HCT116 (cell line): Measurements from ENCODE around the gene PARVA.

Experiments used
- CEBPB ChIP-seq: IDR thresholded peaks from 2 replicates; pipeline ENCODE4 v1.6.1; 2012; ENCODE audit warnings: low read depth
- EGR1 ChIP-seq: IDR thresholded peaks from 2 replicates; pipeline ENCODE4 v1.6.1; 2012; ENCODE audit warnings: low read depth
- EZH2 ChIP-seq: fragments of 200-600 bp; sonication (generic); IDR thresholded peaks from 2 replicates; pipeline ENCODE4 v1.6.1; 2017; ENCODE audit warnings: antibody characterized with exemption, mixed run types
- EZH2phosphoT487 ChIP-seq: fragments of 200-600 bp; IDR thresholded peaks from 2 replicates; pipeline ENCODE4 v1.6.1; 2018; ENCODE audit warnings: antibody characterized with exemption, borderline replicate concordance
- POLR2A ChIP-seq: IDR thresholded peaks from 2 replicates; pipeline ENCODE4 v1.7.0; 2011; ENCODE audit warnings: borderline replicate concordance; ENCODE audit not compliant: insufficient read depth, insufficient read length; ENCODE audit errors: extremely low read depth
- RAD21 ChIP-seq: IDR thresholded peaks from 2 replicates; pipeline ENCODE4 v1.6.1; 2012; ENCODE audit warnings: low read depth, mild to moderate bottlenecking
- SRF ChIP-seq: IDR thresholded peaks from 2 replicates; pipeline ENCODE4 v1.6.1; 2012; ENCODE audit warnings: low read depth
- TCF7L2 ChIP-seq: IDR thresholded peaks from 2 replicates; pipeline ENCODE4 v1.7.0; 2011; ENCODE audit warnings: borderline replicate concordance, inconsistent platforms; ENCODE audit not compliant: insufficient read depth, insufficient read length; ENCODE audit errors: extremely low read depth
- YY1 ChIP-seq: IDR thresholded peaks from 2 replicates; pipeline ENCODE4 v1.6.1; 2011; ENCODE audit warnings: low read length, low read depth, moderate library complexity, mild to moderate bottlenecking; ENCODE audit not compliant: insufficient replicate concordance; ENCODE audit errors: extremely low read depth
- ZFX ChIP-seq: fragments of 450-650 bp; IDR thresholded peaks from 2 replicates; pipeline ENCODE4 v1.6.1; 2017
- ZNF274 ChIP-seq: fragments of 200-500 bp; sonication (Bioruptor generic); IDR thresholded peaks from 2 replicates; pipeline ENCODE4 v1.6.1; 2014; ENCODE audit warnings: mild to moderate bottlenecking, low read depth, low read length, inconsistent platforms
- TF ChIP-seq, protein P1 (sequence below): IDR thresholded peaks from 2 replicates; pipeline ENCODE4 v1.6.1; 2011; ENCODE audit warnings: mild to moderate bottlenecking, low read length, moderate library complexity; ENCODE audit not compliant: insufficient replicate concordance; ENCODE audit errors: extremely low read depth
- TF ChIP-seq, protein P2 (sequence below), 3 experiments: fragments of 200-600 bp in 1 of 3; sonication (generic) in 1 of 3; IDR thresholded peaks in 2 of 3; conservative IDR thresholded peaks in 1 of 3; 2 replicates each; pipeline ENCODE4 v1.5.1; 2012 to 2017; ENCODE audit warnings: low read depth in 2 of 3, low read length in 2 of 3, antibody characterized with exemption in 1 of 3, borderline replicate concordance in 1 of 3, control low read depth in 1 of 3, mild to moderate bottlenecking in 1 of 3, mixed read lengths in 1 of 3, mixed run types in 1 of 3, moderate library complexity in 1 of 3; ENCODE audit not compliant: insufficient read depth in 1 of 3
- TF ChIP-seq, protein P3 (sequence below): IDR thresholded peaks from 2 replicates; pipeline ENCODE4 v1.6.1; 2012

DNA sequence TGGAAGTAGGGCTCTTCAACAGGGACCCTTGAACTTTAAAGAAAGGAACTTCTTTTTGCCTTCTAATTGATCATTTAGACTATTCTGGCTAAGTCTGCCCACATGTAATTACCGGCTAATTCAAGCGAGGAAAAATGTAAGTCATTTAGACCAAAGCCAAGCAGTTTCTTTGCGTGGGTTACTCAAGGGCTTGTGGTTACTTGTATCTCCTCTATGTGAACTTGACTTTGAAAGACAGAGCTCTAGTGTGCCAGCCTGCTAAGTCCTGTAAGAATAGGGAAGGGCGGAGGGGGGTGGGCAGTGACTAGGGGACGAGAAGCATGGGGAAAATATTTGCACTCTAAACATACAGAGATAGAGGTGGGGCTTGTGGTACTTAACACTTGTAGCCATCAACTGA is 151.7 kb downstream of the PARVA start:
- TF ChIP-seq, protein P1, sequence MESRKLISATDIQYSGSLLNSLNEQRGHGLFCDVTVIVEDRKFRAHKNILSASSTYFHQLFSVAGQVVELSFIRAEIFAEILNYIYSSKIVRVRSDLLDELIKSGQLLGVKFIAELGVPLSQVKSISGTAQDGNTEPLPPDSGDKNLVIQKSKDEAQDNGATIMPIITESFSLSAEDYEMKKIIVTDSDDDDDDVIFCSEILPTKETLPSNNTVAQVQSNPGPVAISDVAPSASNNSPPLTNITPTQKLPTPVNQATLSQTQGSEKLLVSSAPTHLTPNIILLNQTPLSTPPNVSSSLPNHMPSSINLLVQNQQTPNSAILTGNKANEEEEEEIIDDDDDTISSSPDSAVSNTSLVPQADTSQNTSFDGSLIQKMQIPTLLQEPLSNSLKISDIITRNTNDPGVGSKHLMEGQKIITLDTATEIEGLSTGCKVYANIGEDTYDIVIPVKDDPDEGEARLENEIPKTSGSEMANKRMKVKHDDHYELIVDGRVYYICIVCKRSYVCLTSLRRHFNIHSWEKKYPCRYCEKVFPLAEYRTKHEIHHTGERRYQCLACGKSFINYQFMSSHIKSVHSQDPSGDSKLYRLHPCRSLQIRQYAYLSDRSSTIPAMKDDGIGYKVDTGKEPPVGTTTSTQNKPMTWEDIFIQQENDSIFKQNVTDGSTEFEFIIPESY: no peak
- TF ChIP-seq, protein P2, sequence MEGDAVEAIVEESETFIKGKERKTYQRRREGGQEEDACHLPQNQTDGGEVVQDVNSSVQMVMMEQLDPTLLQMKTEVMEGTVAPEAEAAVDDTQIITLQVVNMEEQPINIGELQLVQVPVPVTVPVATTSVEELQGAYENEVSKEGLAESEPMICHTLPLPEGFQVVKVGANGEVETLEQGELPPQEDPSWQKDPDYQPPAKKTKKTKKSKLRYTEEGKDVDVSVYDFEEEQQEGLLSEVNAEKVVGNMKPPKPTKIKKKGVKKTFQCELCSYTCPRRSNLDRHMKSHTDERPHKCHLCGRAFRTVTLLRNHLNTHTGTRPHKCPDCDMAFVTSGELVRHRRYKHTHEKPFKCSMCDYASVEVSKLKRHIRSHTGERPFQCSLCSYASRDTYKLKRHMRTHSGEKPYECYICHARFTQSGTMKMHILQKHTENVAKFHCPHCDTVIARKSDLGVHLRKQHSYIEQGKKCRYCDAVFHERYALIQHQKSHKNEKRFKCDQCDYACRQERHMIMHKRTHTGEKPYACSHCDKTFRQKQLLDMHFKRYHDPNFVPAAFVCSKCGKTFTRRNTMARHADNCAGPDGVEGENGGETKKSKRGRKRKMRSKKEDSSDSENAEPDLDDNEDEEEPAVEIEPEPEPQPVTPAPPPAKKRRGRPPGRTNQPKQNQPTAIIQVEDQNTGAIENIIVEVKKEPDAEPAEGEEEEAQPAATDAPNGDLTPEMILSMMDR (IDR thresholded peaks at IDR 0.05 in 2 of 3, conservative IDR thresholded peaks at IDR 0.05 in 1 of 3; ENCODE audit: borderline replicate concordance in 1 of 3, insufficient read depth in 1 of 3, low read depth in 2 of 3, low read length in 2 of 3): no peak
- TF ChIP-seq EZH2phosphoT487 (no peak), POLR2A (no peak), ZFX (no peak), EGR1 (no peak), EZH2 (no peak), YY1 (no peak), ZNF274 (no peak), CEBPB (no peak), TCF7L2 (no peak), SRF (no peak), RAD21 (no peak)
- TF ChIP-seq, protein P3, sequence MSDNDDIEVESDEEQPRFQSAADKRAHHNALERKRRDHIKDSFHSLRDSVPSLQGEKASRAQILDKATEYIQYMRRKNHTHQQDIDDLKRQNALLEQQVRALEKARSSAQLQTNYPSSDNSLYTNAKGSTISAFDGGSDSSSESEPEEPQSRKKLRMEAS: no peak
